IMR-90 (cell line): ENCODE results near the gene SENP5. TPM values are rescaled to one million over a fixed set of nuclear protein-coding genes. Genes with fewer than 3 reads are reported as not detected.

ENCODE experiments used
- ATAC-seq: fragments of 200-7000 bp; cut with Tn5 transposase; 2 replicates; pipeline ENCODE4 v1.9.1; 2020; ENCODE audit warnings: low read depth, mild to moderate bottlenecking, moderate library complexity
- BruUV-seq: library from RNA; stranded (reverse); fragments of 400-500 nt; replicated peaks from 2 replicates; lab custom pipeline; 2021; lab: Mats Ljungman, UMichigan
- CTCF ChIA-PET: fragments of 300-600 bp; formaldehyde crosslinking; extraction: SDS; loops from one replicate; lab custom pipeline; 2021; ENCODE audit warnings: antibody characterized with exemption; lab: Yijun Ruan, JAX
- POLR2A ChIA-PET: fragments of 300-600 bp; sonication (Branson Sonifier 250); formaldehyde crosslinking; loops from one replicate; lab custom pipeline; 2022; ENCODE audit warnings: antibody characterized with exemption; ENCODE audit not compliant: unreplicated experiment; lab: Charles Lee
- DNase-seq: peaks from one replicate; pipeline ENCODE4 v3.0.0; 2013
- H2AFZ ChIP-seq: replicated peaks from 2 replicates; pipeline ENCODE3; 2013; ENCODE audit warnings: low read length, mild to moderate bottlenecking; ENCODE audit not compliant: poor library complexity
- H2AK5ac ChIP-seq: 2 replicates; pipeline ENCODE4 v1.6.1; 2013; ENCODE audit warnings: low read depth, low read length, inconsistent platforms
- H2AK9ac ChIP-seq: replicated peaks from 2 replicates; pipeline ENCODE3; 2013; ENCODE audit warnings: mild to moderate bottlenecking, low read depth, low read length, moderate library complexity; ENCODE audit not compliant: poor library complexity
- H2BK120ac ChIP-seq: 2 replicates; pipeline ENCODE4 v1.6.1; 2013; ENCODE audit warnings: low read depth, low read length, inconsistent platforms
- H2BK15ac ChIP-seq: 3 replicates; pipeline ENCODE4 v1.6.1; 2013; ENCODE audit warnings: low read depth, low read length, inconsistent platforms
- H2BK20ac ChIP-seq: 2 replicates; pipeline ENCODE4 v1.6.1; 2013; ENCODE audit warnings: low read depth, mild to moderate bottlenecking, inconsistent platforms, low read length, moderate library complexity
- H2BK5ac ChIP-seq: 2 replicates; pipeline ENCODE4 v1.6.1; 2013; ENCODE audit warnings: mild to moderate bottlenecking, low read depth, low read length, inconsistent platforms; ENCODE audit not compliant: poor library complexity, severe bottlenecking
- H3K14ac ChIP-seq: replicated peaks from 2 replicates; pipeline ENCODE4 v1.6.1; 2013; ENCODE audit warnings: low read depth, low read length, inconsistent platforms
- H3K18ac ChIP-seq: 2 replicates; pipeline ENCODE4 v1.6.1; 2013; ENCODE audit warnings: low read depth, low read length, control low read depth
- H3K23ac ChIP-seq: 2 replicates; pipeline ENCODE4 v1.6.1; 2013; ENCODE audit warnings: low read depth, low read length, inconsistent platforms
- H3K27ac ChIP-seq: 2 replicates; pipeline ENCODE4 v1.5.1; 2013; ENCODE audit warnings: mild to moderate bottlenecking, control low read depth, low read length; ENCODE audit not compliant: insufficient read depth
- H3K27me3 ChIP-seq: 2 replicates; pipeline ENCODE4 v1.6.1; 2013; ENCODE audit warnings: low read length; ENCODE audit not compliant: control insufficient read depth, insufficient read depth
- H3K36me3 ChIP-seq: 2 replicates; pipeline ENCODE4 v1.6.1; 2013; ENCODE audit warnings: low read length, mixed read lengths; ENCODE audit not compliant: control insufficient read depth, insufficient read depth
- H3K4ac ChIP-seq: 2 replicates; pipeline ENCODE4 v1.6.1; 2013; ENCODE audit warnings: low read depth, low read length, inconsistent platforms
- H3K4me1 ChIP-seq: 2 replicates; pipeline ENCODE4 v1.6.1; 2013; ENCODE audit warnings: low read length, mixed read lengths; ENCODE audit not compliant: control insufficient read depth, insufficient read depth
- H3K4me2 ChIP-seq: 2 replicates; pipeline ENCODE4 v1.6.1; 2013; ENCODE audit warnings: low read depth, mild to moderate bottlenecking, control low read depth, low read length, moderate library complexity
- H3K4me3 ChIP-seq: 2 replicates; pipeline ENCODE4 v1.5.1; 2013; ENCODE audit warnings: low read depth, mild to moderate bottlenecking, control low read depth, low read length, moderate library complexity; ENCODE audit not compliant: insufficient read depth
- H3K56ac ChIP-seq: 2 replicates; pipeline ENCODE4 v1.6.1; 2013; ENCODE audit warnings: low read length, inconsistent platforms; ENCODE audit not compliant: insufficient read depth; ENCODE audit errors: extremely low read depth
- H3K79me1 ChIP-seq, 2 experiments: 2 replicates each; pipeline ENCODE4 v1.6.1; 2013; ENCODE audit warnings: low read length in 2 of 2, inconsistent platforms in 1 of 2, low read depth in 1 of 2
- H3K9ac ChIP-seq: 2 replicates; pipeline ENCODE4 v1.6.1; 2013; ENCODE audit warnings: low read depth, low read length, control low read depth
- H3K9me1 ChIP-seq: 2 replicates; pipeline ENCODE4 v1.6.1; 2013; ENCODE audit warnings: low read length, inconsistent platforms; ENCODE audit not compliant: insufficient read depth
- H3K9me3 ChIP-seq: 2 replicates; pipeline ENCODE4 v1.6.1; 2013; ENCODE audit warnings: low read length; ENCODE audit not compliant: control insufficient read depth, insufficient read depth
- H4K20me1 ChIP-seq: 2 replicates; pipeline ENCODE4 v1.6.1; 2013; ENCODE audit warnings: low read length, inconsistent platforms; ENCODE audit not compliant: insufficient read depth
- H4K5ac ChIP-seq: 2 replicates; pipeline ENCODE4 v1.6.1; 2013; ENCODE audit warnings: mild to moderate bottlenecking, low read depth, low read length, control low read depth
- H4K8ac ChIP-seq, 2 experiments: 2 replicates each; pipeline ENCODE4 v1.6.1; 2013; ENCODE audit warnings: low read depth in 2 of 2, low read length in 2 of 2, control low read depth in 1 of 2, inconsistent platforms in 1 of 2
- H4K91ac ChIP-seq: 2 replicates; pipeline ENCODE4 v1.6.1; 2013; ENCODE audit warnings: low read depth, low read length, inconsistent platforms; ENCODE audit not compliant: insufficient read depth
- CEBPB ChIP-seq: IDR thresholded peaks from 2 replicates; pipeline ENCODE4 v1.6.1; 2012; ENCODE audit warnings: low read depth, low read length, improper control_type of control experiment
- CTCF ChIP-seq: conservative IDR thresholded peaks from 2 replicates; pipeline ENCODE4 v1.5.1; 2012; ENCODE audit warnings: mild to moderate bottlenecking, low read depth, low read length, improper control_type of control experiment
- ELK1 ChIP-seq: fragments of 150-350 bp; IDR thresholded peaks from 2 replicates; pipeline ENCODE4 v1.6.1; 2016; ENCODE audit warnings: low read depth, mild to moderate bottlenecking, low read length, moderate library complexity, borderline replicate concordance
- MAZ ChIP-seq: IDR thresholded peaks from 2 replicates; pipeline ENCODE4 v1.6.1; 2012; ENCODE audit warnings: low read depth, mild to moderate bottlenecking, low read length, improper control_type of control experiment, moderate library complexity, borderline replicate concordance
- RFX5 ChIP-seq: IDR thresholded peaks from 2 replicates; pipeline ENCODE4 v1.8.0; 2012; ENCODE audit warnings: low read depth, mild to moderate bottlenecking, low read length, moderate library complexity
- WGBS, 2 experiments: methylation state at CpG; one replicate each; pipeline versions ENCODE4 v1.1.5 to v1.1.7; 2013; ENCODE audit warnings: missing lambda C conversion rate in 2 of 2; ENCODE audit not compliant: insufficient read length in 1 of 2; ENCODE audit errors: extremely low coverage in 2 of 2; 5-methylcytosine and 5-hydroxymethylcytosine counted together
- dilution Hi-C: fragments of 300-500 bp; cut with HindIII; formaldehyde crosslinking; loops from one replicate; pipeline ENCODE4 v1.14.3; 2018; ENCODE audit warnings: low sequenced_read_pairs; ENCODE audit not compliant: unreplicated experiment
- in situ Hi-C: fragments of 300-500 bp; cut with MboI; formaldehyde crosslinking; loops from 3 replicates; pipeline ENCODE4 v1.14.3; 2019; ENCODE audit warnings: low sequenced_read_pairs, inconsistent platforms, mixed read lengths
- intact Hi-C: fragments of 100-400 bp; cut with micrococcal nuclease; formaldehyde crosslinking; loops from 2 replicates; pipeline ENCODE4 v1.10.0; 2022
- polyA plus RNA-seq, 3 experiments: library from polyadenylated mRNA; depleted of rRNA; stranded (reverse); fragments of >200 nt; gene quantifications; 2 replicates each; pipeline ENCODE4 v1.2.3, GENCODE V29; 2012; ENCODE audit warnings: low replicate concordance in 1 of 3
- total RNA-seq: library from RNA; depleted of rRNA; stranded (reverse); fragments of >200 nt; gene quantifications from 2 replicates; pipeline ENCODE4 v1.2.3, GENCODE V29; 2012

SENP5 gene
- total and polyA plus RNA-seq, 2 of the 4 experiments (the other 2 are of a cell fraction), result 7.4 to 44.4 TPM

GRCh38 chr3:196965804-196966173 lies 98.1 kb downstream of the SENP5 start:
- H3K23ac ChIP-seq, result no peak overlapping the region
- in situ Hi-C loops, result loop anchor here (25.0 kb wide), 1 partner anchor 353 kb away; no protein-coding TSS in a partner anchor
- POLR2A ChIA-PET, result no interaction called here
- BruUV-seq, result no TSS peak
- H2BK5ac ChIP-seq, result no peak overlapping the region
- no peak overlapping the region for H3K27ac ChIP-seq
- no peak overlapping the region for H3K18ac ChIP-seq
- ATAC-seq (no peak), DNase-seq (no peak)
- no peak overlapping the region for H4K5ac ChIP-seq
- no peak overlapping the region for H3K14ac ChIP-seq
- H2BK15ac ChIP-seq, result no peak overlapping the region
- no peaks in the 10 kb centered on the region for H3K9me3 ChIP-seq
- WGBS, 2 experiments, result no CpG with 5 or more reads among the region's 10 CpGs
- H3K4me1 ChIP-seq, result peaks cover 4% of the 10 kb centered on the region
- intact Hi-C loops, result no loop called here
- H3K56ac ChIP-seq, result no peak overlapping the region
- H2AFZ ChIP-seq, result no peak overlapping the region
- dilution Hi-C loops, result no loop called here
- TF ChIP-seq MAZ (no peak), RFX5 (no peak), ELK1 (no peak), CEBPB (no peak), CTCF (no peak)
- peak overlapping the region; percentile 24 for H2AK9ac ChIP-seq
- H4K91ac ChIP-seq, result no peak overlapping the region
- H3K4me2 ChIP-seq, result no peak overlapping the region
- no peak overlapping the region for H2AK5ac ChIP-seq
- no peaks in the 10 kb centered on the region for H3K36me3 ChIP-seq
- no peak overlapping the region for H2BK120ac ChIP-seq
- CTCF ChIA-PET, result no interaction called here
- H3K79me1 ChIP-seq, result no peaks in the 10 kb centered on the region
- H3K4me3 ChIP-seq, result no peak overlapping the region
- no peak overlapping the region for H3K4ac ChIP-seq
- H3K27me3 ChIP-seq, result peaks cover 50% of the 10 kb centered on the region
- no peak overlapping the region for H4K8ac ChIP-seq
- H3K9me1 ChIP-seq, result no peaks in the 10 kb centered on the region
- no peak overlapping the region for H3K9ac ChIP-seq
- no peak overlapping the region for H2BK20ac ChIP-seq
- H4K20me1 ChIP-seq, result no peaks in the 10 kb centered on the region
